HG03095 (cell line): ENCODE measurements around the gene ITPKC.
"Not testable (repeated sequence)": the region's sequence is repeated elsewhere in the genome, so short reads cannot be mapped to it uniquely, and the experiment has no call there.

Experiments
- ATAC-seq: cut with Tn5 transposase; IDR thresholded peaks from one replicate; pipeline ENCODE4 v1.9.1; 2021; ENCODE audit warnings: moderate library complexity; ENCODE audit not compliant: unreplicated experiment

Gene ITPKC

DNA sequence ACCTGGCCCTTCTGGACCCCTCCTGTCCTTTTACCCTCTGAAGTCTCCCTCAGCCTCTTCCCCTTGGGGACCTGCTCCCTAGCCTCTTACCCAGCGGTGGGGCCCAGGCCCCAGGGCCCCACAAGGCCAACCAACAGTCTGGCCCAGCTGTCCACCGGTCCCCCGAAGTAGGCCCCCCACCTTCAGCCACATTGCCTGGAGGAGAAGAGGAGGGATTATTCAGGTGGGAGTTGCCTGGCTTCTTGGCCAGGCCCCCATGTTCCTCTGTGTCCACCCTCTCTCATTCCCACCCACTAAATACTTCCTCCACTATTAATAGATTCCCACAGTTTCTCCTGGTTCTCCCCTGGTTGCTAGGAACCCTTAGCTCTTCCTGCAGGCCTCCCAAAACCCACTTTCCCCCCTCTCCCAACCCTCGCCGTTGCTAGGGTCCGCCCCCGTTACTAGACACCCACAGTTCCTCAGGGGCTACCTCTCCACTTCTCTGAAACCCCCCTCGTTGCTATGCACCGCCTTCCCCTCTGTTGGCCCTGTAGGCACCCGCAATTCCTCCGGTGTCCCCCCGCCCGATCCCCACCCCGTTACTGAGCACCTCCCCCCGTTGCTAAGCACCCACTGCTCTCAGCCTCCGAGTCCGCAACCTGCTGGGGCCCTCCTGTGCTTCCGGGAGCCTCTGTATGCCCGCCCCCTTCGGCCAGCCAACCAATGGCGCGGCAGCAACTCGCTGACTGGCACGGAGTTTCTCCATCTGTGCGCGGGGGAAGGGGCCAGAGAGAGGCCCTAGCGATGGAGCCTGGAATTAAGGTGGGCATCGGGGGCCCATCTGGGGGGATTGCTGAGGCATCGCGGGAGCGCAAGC, 2.2 kb upstream of the ITPKC start:
- ATAC-seq, result peak; percentile 57

DNA sequence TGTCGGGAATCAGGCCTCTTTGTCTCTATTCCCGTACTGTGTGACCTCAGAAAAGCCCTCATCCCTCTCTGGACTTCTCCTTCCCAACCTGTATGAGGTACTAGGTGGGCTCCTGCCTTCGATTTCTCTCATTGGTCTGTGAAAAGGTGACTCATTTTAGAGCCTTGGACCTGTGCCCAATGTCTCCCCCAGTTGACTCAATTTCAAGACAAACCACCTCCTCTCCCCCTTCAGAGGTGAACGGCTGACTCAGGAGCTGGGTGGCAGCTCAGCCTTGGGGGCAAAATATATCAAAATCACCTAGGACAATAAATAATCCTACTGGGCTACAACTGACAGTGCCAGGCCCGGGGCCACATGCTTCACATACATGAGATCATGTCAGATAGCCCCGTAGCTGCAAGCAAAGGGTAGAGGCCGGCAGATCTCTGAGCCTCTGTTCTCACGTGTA, 856 bp upstream of the ITPKC start:
- ATAC-seq, result no peak

DNA sequence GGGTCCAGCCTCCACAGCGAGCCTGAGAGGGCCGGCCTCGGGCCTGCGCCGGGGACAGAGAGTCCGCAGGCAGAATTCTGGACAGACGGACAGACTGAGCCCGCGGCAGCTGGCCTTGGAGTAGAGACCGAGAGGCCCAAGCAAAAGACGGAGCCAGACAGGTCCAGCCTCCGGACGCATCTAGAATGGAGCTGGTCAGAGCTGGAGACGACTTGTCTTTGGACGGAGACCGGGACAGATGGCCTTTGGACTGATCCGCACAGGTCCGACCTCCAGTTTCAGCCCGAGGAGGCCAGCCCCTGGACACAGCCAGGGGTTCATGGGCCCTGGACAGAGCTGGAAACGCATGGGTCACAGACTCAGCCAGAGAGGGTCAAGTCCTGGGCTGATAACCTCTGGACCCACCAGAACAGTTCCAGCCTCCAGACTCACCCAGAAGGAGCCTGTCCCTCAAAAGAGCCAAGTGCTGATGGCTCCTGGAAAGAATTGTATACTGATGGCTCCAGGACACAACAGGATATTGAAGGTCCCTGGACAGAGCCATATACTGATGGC, 490 bp downstream of the ITPKC start:
- ATAC-seq, result no peak

DNA sequence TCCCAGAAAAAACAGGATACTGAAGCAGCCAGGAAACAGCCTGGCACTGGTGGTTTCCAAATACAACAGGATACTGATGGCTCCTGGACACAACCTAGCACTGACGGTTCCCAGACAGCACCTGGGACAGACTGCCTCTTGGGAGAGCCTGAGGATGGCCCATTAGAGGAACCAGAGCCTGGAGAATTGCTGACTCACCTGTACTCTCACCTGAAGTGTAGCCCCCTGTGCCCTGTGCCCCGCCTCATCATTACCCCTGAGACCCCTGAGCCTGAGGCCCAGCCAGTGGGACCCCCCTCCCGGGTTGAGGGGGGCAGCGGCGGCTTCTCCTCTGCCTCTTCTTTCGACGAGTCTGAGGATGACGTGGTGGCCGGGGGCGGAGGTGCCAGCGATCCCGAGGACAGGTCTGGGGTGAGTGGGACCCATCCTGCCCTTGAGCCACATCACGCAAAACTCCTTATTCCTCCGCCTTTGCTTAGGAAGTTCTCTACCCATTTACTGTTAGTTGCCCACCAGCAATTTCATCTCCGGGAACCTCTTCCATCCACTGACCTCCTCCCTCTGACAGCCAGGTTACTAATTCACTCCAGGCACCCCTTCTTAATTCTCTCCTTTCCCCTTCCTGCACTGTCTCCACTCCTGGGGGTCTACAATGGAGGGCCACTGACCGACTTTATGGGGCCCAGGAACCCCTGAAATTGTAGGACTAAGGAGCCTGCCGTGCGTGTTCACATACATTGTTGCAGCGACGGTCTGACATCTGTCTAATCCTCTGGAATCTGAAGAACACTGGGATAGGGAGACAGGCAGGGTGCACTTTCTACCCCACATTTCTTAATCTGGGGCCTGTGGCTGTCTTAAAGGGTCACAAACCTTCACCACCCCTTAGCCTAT, 1.2 kb downstream of the ITPKC start:
- ATAC-seq, result no peak

DNA sequence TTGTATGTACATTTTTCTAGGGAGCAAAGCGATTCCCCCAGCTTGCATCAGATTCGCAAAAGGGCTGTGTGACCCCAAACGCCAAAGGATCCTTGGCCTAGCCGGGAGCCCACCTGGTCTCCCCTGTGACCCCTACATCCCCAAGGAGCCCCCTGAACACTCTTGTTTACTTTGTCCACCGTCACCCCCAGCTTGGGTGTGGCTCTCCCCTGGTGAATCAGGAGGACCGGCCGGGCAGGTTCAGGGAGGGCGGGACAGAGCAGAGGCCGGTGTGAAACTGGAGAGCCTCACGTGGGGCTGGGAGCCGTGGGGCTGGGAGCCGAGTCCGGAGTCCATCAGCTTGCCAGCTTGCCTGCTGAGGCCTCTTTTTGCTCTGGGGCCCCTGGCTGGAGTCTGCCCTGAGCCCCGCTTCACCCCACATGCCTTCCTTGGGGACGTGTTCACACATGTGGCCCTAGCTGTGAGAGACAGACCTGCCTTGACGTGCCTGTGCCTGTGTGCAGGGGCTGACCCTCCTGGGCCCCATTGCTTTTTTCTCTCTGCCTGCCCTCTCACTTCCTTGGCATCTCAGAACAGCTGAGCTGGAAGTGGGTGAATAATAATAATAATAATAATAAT, 2.0 kb downstream of the ITPKC start:
- ATAC-seq, result no peak

DNA sequence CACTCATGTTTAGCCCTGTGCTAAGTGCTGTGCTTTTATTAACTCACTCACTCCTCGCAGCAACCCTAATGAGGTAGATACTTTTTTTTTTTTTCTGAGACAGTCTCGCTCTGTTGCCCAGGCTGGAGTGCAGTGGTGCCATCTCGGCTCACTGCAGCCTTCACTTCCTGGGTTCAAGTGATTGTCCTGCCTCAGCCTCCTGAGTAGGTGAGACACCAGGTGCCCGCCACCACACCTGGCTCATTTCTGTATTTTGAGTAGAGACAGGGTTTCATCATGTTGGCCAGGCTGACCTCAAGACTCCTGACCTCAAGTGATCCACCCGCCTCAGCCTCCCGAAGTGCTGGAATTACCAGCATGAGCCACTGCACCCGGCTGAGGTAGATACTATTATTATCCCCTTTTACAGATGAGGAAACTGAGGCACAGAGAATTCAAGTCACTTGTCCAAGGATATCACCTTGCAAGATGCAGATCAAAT, 2.5 kb downstream of the ITPKC start:
- ATAC-seq, result no peak

DNA sequence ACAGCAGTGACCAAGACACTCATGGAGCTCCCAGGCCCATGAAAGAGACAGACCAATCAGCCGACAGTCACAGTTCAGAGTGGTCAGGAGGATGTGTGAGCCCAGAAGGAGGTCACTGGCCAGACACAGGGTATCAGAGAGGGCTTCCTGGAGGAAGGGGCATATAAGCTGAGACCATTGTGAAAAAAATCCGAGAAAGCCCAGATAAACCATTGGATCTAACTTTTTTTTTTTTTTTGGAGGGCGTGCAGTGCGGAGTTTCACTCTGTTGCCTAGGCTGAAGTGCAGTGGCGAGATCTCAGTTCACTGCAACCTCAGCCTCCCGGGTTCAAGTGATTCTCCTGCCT, 4.2 kb downstream of the ITPKC start:
- ATAC-seq, result no peak

DNA sequence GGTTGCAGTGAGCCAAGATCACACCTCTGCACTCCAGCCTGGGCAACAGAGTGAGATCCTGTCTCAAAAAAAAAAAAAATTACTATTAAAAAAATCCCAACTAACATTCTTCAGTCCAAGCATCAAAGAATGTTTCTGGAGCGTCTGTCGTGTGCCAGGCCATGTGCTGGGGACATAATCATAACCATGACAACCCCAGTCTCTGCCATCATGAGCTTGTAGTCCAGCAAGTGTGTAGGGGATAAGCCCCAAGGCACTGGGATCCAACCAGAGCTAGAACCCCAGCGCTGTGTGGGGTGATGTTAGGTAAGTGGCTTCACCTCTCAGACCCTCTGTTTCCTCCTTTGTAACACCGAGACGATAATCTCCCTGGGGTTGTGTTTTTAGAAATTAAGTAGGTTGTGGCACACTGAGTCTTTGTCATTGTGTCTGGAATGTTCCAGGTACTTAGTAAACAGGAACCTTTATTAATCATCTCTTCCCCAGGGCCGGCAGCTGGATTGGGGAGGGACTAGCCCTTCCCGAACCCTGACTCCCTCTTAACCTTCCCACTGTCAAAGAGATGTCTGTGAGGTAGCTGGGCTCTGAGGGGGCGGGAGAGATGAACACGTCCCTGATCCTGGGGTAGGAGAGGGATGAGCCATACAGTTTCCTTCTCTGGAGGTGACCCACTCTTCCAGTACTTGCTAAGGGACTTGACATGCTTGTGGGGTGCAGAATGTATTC, 5.2 kb downstream of the ITPKC start:
- ATAC-seq, result no peak

DNA sequence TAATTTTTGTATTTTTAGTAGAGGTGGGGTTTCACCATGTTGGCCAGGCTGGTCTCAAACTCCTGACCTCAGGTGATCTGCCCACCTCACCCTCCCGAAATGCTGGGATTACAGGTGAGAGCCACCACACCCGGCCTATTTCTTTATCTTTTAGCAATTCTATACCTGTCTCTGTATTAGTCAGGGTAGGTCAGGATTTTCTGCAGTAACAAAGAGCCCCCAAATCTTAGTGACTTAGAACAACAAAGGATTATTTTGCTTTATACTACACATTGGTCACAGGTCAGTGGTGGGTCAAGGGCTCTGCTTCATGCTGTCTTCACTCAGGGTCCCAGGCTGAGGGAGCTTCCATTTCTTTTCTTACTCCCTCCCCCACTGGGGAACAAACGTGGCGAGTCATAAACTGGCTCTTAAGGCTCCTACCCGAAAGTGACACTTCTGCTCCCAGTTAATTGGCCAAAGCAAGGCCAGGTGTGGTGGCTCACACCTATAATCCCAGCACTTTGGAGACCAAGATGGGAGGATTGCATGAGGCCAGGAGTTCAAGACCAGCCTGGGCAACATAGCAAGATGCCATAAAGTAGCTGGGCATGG, 6.8 kb downstream of the ITPKC start:
- no peak for ATAC-seq

DNA sequence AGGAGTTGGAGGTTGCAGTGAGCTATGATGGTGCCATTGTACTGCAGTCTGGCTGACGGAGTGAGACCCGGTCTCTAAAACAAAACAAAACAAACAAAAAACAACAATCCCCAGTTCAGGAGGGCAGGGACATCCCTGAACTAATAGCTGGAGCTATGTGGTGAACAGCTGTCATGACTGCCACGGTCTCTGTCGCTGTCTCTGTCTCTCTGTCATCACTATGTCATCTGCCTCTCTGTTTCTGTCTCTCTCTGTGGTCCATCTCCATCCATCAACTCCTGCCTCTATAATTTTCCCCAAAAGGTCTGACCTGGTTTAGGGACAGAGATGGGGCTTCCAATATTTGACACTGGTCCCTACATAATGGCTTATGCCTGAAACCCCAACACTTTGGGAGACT, 7.4 kb downstream of the ITPKC start:
- ATAC-seq, result no peak

DNA sequence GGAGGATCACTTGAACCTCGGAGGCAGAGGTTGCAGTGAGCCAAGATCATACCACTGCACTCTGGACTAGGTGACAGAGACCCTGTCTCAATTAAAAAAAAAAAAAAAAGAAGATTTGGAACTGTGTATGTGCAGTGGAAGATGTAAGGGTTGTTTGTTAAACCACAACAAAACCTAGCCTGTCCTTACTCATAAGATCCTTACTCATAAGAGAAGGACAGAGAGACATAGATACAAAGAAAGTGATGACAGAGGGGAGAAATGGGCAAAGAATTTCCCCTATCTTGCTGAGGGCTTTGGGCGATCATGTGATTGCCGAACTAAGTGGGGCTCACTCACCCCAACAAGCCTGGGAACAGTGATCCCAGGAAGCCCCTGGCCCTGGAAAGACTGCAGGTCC, 7.9 kb downstream of the ITPKC start:
- no peak for ATAC-seq

DNA sequence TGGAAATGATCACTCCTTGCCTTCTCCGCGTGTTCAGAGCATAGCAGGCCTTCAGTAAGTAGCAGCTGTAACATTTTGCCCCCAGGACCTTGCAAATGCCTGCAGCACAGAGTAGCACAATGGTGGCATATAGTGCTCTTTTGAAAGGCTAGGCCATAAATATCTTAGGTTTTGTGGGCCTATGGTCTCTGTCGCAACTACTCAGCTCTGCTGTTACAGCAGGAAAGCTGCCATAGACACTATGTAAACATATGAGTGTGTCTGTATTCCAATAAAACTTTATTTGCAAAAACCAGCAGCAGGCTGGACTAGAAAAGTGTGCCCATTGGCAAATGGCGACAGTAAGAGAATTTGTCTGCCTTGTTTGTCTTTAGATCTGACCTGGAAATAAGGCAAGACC, 9.4 kb downstream of the ITPKC start:
- no peak for ATAC-seq

DNA sequence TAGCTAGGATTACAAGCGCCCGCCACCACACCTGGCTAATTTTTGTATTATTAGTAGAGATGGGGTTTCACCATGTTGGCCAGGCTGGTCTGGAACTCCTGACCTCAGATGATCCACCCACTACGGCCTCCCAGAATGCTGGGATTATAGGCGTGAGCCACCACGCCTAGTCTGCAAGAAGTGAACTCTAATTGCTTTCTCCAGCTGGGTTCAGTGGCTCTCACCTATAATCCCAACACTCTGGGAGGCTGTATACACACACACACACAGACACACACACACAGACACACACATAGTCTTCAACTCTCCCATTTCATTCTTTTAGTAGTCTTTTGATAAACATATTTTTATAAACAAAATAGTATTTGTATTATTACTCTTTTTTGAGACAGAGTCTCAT, 13.2 kb downstream of the ITPKC start:
- not testable (repeated sequence) for ATAC-seq

DNA sequence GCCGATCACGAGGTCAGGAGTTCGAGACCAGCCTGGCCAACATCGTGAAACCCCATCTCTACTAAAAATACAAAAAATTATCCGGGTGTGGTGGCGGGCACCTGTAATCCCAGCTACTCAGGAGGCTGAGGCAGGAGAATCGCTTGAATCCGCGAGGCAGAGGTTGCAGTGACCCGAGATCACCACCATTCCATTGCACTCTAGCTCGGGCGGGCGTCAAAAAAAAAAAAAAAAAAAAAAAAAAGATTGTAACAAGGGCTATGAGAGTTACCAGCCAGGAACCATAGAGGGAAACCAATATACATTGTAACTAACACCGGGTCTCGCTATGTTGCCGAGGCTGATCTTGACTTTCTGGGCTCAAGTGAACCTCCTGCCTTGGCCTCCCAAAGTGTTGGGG, 15.4 kb downstream of the ITPKC start:
- not testable (repeated sequence) for ATAC-seq

DNA sequence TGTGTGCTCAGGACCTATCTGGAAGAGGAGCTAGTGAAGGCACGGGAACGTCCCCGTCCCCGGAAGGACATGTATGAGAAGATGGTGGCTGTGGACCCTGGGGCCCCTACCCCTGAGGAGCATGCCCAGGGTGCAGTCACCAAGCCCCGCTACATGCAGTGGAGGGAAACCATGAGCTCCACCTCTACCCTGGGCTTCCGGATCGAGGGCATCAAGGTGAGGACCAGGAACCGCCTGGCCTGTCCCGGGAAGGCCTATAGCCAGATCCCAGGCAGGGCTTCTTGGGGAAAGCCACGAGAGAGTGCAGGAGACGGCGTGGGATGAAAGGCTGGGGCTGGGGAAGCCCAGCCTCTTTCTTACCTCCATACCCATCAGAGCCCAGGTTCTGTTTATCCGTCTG, 16.2 kb downstream of the ITPKC start:
- ATAC-seq, result no peak

DNA sequence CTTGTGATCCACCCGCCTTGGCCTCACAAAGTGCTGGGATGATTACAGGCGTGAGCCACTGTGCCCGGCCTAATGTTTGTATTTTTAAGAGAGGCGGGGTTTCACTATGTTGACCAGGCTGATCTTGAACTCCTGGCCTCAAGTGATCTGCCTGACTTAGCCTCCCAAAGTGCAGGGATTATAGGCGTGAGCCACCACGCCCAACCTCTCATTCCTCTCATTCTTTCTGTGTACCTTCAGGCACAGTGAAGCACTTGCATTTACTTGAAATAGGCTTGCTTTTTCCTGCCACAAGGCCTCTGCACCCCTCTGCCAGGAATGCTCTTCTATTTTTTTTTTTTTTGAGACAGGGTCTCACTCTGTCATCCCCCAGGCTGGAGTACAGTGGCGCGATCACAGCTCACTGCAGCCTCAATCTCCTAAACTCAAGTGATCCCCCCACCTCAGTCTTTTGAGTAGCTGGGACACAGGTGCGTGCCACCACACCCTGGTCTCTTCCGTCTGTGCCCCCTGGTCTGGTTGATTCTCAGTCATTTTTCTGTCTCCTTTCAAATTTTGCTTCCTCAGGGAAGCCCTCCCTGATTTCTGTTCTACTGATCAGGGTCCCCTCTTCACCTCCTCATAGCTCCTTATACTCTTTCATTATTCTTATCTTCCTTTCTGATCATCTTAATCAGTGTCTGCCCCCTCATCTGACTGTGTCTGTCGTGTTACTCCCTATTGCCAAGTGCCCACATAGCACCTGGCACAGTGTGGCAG, 18.3 kb downstream of the ITPKC start:
- no peak for ATAC-seq

DNA sequence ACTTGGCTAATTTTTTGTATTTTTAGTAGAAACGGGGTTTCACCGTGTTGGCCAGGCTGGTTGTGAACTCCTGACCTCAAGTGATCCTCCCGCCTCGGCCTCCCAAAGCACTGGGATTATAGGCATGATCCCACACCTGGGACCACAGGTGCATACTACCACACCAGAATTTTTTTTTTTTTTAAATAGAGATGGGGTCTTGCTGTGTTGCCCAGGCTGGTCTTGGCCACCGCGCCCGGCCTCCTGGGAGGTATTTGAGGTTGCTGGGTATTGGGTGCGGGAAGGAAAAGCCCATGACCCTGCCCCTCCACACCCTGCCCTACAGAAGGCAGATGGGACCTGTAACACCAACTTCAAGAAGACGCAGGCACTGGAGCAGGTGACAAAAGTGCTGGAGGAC, 19.7 kb downstream of the ITPKC start:
- ATAC-seq, result no peak

DNA sequence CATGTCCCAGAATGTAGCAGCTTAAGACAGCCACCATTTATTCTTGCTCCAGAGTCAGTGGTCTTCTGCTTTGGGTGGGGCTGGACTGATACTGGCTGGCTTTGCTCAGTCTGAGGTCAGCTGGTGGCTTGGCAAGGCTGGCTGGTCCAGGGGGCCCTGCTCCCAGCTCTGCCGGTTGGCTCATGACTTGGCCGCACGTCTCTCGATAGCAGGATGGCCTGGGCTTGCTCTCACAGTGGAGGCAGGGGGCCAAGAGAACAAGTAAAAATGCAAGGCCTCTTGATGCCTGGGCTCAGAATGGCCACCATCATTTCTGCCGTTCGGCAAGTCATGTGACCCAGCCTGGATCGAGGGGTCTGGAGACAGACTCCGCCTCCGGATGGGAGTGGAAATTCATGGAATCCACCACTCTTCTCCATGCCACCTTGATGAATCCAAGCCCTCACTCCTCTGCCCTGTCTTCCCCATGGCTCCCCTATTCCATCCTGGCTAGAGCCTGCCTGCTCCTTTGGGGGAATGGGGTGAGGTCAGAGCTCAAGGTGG, 20.3 kb downstream of the ITPKC start:
- ATAC-seq, result no peak
